ENCODE results near the gene TEX29.

Gene TEX29

GRCh38 chr13:111283991-111284390 lies 36.5 kb upstream of the TEX29 start:
- no peak for TF ChIP-seq CTCF (conservative IDR thresholded peaks at IDR 0.05)
- no peak overlapping the region; the same call in 1 of the 2 replicates for H3K27ac ChIP-seq

- no peak for TF ChIP-seq CTCF (conservative IDR thresholded peaks at IDR 0.05)
- H3K27ac ChIP-seq: no peak overlapping the region
Observed at GRCh38 chr13:111284565-111284964, 35.9 kb upstream of the TEX29 start.

- peak; percentile 71 for TF ChIP-seq CTCF (conservative IDR thresholded peaks at IDR 0.05)
- no peak overlapping the region for H3K27ac ChIP-seq
Observed at GRCh38 chr13:111286162-111286561, 34.3 kb upstream of the TEX29 start.

- TF ChIP-seq CTCF (conservative IDR thresholded peaks at IDR 0.05): no peak
- no peak overlapping the region for H3K27ac ChIP-seq
Observed at GRCh38 chr13:111286749-111287148, 33.7 kb upstream of the TEX29 start.

GRCh38 chr13:111287201-111287600 lies 33.2 kb upstream of the TEX29 start:
- no peak for TF ChIP-seq CTCF (conservative IDR thresholded peaks at IDR 0.05)
- H3K27ac ChIP-seq: no peak overlapping the region

GRCh38 chr13:111288276-111288675 lies 32.2 kb upstream of the TEX29 start:
- H3K27ac ChIP-seq: no peak overlapping the region
- TF ChIP-seq CTCF (conservative IDR thresholded peaks at IDR 0.05): no peak

- TF ChIP-seq CTCF (conservative IDR thresholded peaks at IDR 0.05): no peak
Observed at GRCh38 chr13:111289251-111289650, 31.2 kb upstream of the TEX29 start.

GRCh38 chr13:111291908-111292307 lies 28.5 kb upstream of the TEX29 start:
- no peak overlapping the region for H3K27ac ChIP-seq
- no peak for TF ChIP-seq CTCF (conservative IDR thresholded peaks at IDR 0.05)

More at GRCh38 chr13:111289251-111289650, 31.2 kb upstream of the TEX29 start:
- H3K27ac ChIP-seq: no peak overlapping the region

Measured in VCaP (cell line).